ENCODE measurements around the gene ZNF148.
"Not testable (repeated sequence)": the region's sequence is repeated elsewhere in the genome, so short reads cannot be mapped to it uniquely, and the experiment has no call there.

Gene ZNF148

GRCh38 chr3:125374501-125374995, 577 bp downstream of the ZNF148 start:
- no peak for DNase-seq (ENCODE audit: low spot score)

GRCh38 chr3:125367403-125368230, 7.5 kb downstream of the ZNF148 start:
- DNase-seq (ENCODE audit: low spot score), result no peak

- no peak for DNase-seq (ENCODE audit: low spot score)
Observed at GRCh38 chr3:125366132-125366531, 9.0 kb downstream of the ZNF148 start.

- DNase-seq (ENCODE audit: low spot score), result no peak
Observed at GRCh38 chr3:125359700-125360099, 15.4 kb downstream of the ZNF148 start.

DNA sequence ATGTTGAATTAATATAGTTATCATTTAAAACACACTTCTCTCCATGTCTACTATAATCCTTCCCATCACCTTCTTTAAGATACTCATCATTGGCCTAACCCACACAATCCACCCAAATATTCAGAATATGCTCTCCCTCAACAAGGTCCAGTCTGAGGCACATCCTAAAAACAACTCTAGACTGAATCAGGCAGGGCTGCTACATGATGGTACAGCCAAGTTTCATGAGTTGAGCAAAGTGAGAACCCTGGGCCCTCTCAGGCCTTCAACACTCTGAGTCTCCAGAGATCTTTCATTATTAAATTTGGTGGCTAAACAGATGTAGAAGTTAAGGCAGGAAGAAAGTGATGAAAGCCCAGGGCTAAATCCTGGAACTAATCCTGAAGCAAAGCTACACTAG, 16.2 kb downstream of the ZNF148 start:
- DNase-seq (ENCODE audit: low spot score), result no peak

DNA sequence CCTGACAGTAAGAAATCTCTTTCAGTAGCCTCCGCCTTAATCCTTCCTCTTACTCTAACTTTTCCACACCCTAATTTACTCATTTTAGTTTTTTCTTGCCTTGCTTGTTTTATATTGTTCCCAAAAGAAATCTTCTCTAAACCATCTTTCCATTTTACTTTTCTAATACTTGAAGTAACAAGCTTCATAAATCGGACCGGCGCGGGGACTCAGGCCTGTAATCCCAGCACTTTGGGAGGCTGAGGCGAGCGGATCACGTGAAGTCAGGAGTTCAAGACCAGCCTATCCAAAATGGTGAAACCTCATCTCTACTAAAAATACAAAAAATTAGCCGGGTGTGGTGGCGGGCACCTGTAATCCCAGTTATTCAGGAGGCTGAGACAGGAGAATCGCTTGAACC, 17.3 kb downstream of the ZNF148 start:
- DNase-seq (ENCODE audit: low spot score), result no peak

GRCh38 chr3:125357032-125357658, 18.0 kb downstream of the ZNF148 start:
- DNase-seq (ENCODE audit: low spot score), result peak; percentile 69

- no peak for DNase-seq (ENCODE audit: low spot score)
Observed at GRCh38 chr3:125356140-125357026, 18.7 kb downstream of the ZNF148 start.

DNA sequence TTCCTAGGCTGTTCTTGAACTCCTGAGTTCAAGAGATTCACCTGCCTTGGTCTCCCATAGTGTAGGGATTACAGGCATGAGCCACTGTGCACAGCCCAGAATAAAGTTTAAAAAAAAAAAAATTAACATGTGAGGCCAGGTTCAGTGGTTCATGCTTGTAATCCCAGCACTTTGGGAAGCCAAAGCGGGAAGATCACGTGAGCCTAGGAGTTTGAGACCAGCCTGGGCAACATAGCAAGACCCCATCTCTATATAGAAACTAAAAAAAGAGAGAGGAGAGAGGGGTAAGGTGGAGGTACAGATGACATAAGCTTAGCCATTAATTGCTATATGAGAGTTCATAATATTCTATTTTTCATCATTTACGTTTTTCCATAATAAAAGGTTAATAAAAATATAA, 21.5 kb downstream of the ZNF148 start:
- no peak for DNase-seq (ENCODE audit: low spot score)

DNA sequence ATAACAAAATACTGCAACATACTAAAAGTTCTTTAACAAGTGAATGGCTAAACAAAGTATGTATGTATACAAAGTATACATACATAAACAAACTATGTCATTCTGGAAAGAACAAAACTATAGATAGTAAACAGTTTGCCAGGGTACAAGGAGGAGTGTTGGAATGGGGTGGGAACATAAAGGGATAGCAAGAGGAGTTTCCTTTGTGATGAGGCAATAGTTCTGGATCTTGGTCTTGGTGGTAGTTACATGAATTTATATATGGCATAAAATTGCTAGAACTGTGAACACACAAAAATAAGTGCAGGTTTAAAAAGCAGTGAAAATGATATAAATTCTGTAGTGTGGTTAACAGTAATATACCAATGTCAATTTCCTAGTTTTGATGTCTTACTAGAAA, 22.0 kb downstream of the ZNF148 start:
- no peak for DNase-seq (ENCODE audit: low spot score)

- no peak for DNase-seq (ENCODE audit: low spot score)
Observed at GRCh38 chr3:125351814-125352456, 23.2 kb downstream of the ZNF148 start.

- no peak for DNase-seq (ENCODE audit: low spot score)
Observed at GRCh38 chr3:125351152-125351551, 24.0 kb downstream of the ZNF148 start.

DNA sequence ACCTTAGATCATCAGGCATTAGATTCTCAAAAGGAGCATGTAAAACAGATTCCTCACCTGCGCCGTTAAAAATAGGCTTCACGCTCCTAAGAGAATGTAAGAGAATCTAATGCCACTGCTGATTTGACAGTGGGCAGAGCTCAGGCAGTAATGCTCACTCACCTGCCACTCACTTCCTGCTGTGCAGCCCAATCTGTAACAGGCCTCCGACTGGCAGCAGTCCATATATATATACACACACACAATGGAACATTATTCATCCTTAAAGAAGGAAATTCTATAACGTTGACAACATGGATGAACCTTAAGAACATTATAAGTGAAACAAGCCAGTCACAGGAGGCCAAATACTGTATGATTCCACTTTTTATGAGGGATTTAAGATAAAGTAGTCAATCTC, 24.5 kb downstream of the ZNF148 start:
- no peak for DNase-seq (ENCODE audit: low spot score)

DNA sequence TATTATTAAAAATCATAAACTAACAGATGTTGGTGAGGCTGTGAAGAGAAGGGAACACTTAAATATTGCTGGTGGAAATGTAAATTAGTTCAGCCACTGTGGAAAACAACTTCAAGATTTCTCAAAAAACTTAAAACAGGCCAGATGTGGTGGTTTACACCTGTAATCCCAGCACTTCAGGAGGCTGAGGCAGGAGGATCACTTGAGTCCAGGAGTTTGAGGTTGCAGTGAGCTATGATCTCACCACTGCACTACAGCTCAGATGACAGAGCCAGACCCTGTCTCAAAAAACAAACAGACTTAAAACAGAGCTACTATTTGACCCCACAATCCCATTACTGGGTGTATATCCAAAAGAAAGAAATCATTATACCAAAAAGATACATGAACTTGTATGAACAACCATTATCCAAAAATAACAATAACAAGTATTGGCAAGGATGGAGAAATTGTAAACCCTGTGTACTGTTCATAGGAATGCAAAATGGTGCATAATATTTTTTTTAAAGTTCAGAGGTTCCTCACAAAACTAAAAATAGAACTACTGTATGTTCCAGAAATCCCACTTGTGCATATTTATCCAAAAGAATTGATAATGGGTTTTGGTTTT, 25.5 kb downstream of the ZNF148 start:
- DNase-seq (ENCODE audit: low spot score), result no peak

DNA sequence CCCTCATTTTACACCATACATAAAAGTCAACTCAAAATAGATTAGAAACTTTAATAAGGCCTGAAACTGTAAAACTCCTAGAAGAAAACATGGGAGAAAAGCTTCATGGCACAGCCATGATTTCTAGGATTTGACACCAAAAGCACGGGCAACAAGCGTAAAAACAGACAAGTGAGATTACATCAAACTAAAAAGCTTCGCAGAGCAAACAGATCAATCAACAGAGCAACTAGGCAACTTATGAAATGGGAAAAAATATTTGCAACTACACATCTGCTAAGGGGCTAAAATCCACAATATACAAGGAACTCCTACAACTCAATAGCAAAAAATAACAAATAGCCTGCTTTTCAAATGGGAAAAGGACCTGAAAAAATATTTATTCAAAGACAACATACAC, 26.1 kb downstream of the ZNF148 start:
- DNase-seq (ENCODE audit: low spot score), result no peak

DNA sequence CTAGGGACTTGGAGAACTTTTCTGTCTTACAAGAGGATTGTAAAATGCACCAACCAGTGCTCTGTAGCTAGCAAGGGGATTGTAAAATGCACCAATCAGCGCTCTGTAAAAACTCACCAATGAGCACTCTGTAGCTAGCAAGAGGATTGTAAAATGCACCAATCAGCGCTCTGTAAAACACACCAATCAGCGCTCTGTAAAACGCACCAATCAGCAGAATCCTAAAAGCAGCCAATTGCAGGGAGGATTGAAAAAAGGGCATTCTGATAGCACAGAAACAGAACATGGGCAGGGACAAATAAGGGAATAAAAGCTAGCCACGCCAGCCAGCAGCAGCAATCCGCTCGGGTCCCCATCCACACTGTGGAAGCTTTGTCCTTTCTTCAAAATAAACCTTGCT, 31.8 kb downstream of the ZNF148 start:
- not testable (repeated sequence) for DNase-seq (ENCODE audit: low spot score)

GRCh38 chr3:125340121-125340520, 35.0 kb downstream of the ZNF148 start:
- no peak for DNase-seq (ENCODE audit: low spot score)

DNA sequence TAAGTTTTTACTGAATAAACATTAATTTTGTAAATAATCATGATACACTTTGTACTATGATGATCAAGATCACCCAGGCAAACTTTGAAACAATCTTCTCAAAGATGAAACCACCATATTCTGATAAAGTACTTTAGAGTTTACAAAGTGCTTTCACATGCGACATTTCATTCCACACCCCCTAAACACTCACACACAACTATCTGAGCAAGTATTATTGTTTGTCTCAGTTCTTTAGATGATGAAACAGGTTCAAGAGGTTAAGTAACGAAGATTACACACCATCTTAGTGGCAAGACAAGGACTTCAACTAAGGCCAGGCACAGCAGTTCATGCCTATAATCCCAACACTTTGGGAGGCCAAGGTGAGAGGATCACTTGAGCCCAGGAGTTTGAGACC, 37.6 kb downstream of the ZNF148 start:
- no peak for DNase-seq (ENCODE audit: low spot score)

DNA sequence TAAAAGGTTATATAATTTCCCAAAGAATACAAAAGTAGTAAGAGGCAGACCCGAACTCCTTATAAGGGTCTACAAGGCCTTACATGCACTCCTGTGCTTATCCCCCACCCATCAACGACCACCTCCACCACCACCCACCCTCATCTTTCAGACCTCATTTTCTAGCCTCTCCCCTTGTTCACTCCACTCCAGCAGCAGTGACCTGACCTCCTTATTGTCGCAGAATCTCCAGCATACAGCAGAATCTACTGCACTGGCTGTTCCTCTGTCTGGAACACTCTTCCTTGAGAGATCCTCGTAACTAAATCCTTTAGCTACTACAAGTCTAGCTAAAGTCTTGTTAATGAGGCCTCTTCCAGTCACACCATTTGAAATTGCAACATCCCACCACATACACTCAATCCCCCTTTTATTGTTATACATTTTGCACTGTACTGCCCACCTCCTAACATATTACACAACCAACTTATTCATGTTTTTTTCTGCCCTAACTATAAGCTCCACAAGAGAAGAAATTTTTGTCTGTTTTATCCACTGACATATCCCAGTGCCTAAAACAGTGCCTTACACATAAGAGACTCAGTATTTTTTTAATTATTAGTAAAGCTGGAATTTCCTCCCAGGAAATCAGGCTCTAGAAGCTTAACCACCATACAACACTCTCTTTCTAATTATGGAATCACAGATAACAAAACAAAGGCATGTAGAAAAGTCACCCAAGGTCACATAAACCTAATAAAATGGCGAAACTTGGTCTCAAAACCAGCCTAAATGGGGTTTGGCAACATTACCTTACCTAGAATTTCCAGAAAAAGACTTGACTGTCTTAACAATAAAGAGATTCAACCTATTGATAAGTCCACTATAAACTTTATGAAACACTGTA, 40.2 kb downstream of the ZNF148 start:
- no peak for DNase-seq (ENCODE audit: low spot score)

- no peak for DNase-seq (ENCODE audit: low spot score)
Observed at GRCh38 chr3:125332504-125332903, 42.6 kb downstream of the ZNF148 start.

DNA sequence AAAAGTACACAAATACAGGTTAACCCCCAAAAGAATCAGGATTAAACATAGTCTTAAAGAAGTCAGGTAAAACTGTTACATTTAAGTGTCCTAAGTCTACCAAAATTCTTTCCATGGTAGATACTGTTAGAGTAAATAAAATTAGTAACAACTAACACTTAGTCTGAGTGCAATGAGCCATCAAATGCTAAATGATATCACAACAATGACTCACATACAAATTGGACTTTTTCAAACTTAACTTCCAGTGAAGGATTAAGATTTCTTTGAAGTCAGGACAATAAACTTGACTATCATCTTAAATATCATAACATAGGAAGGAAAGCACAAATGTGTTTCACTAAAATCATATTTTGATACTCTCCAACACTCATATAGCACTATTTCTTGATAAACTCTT, 43.9 kb downstream of the ZNF148 start:
- DNase-seq (ENCODE audit: low spot score), result no peak
